Dendritic cell treated with granulocyte-macrophage colony-stimulating factor and Interleukin-4, amounts not matched to agents 40 ng/mL and 50 ng/mL, for 4 days (primary cell): ENCODE measurements around the gene PRELID1.
"Not testable (repeated sequence)": the region's sequence is repeated elsewhere in the genome, so short reads cannot be mapped to it uniquely, and the experiment has no call there.

ENCODE experiments used
- H3K27ac Mint-ChIP-seq: one replicate; pipeline ENCODE4 v1.8.0; 2022; ENCODE audit warnings: mild to moderate bottlenecking, mixed read lengths
- H3K27me3 Mint-ChIP-seq: one replicate; pipeline ENCODE4 v1.8.0; 2022; ENCODE audit warnings: mild to moderate bottlenecking, mixed read lengths
- H3K36me3 Mint-ChIP-seq: one replicate; pipeline ENCODE4 v1.8.0; 2022; ENCODE audit warnings: low read depth, mixed read lengths
- H3K4me1 Mint-ChIP-seq: one replicate; pipeline ENCODE4 v1.8.0; 2022; ENCODE audit warnings: low read depth, mixed read lengths
- H3K4me3 Mint-ChIP-seq: one replicate; pipeline ENCODE4 v1.8.0; 2022; ENCODE audit warnings: mild to moderate bottlenecking, moderate library complexity, mixed read lengths
- H3K9me3 Mint-ChIP-seq: one replicate; pipeline ENCODE4 v1.8.0; 2022; ENCODE audit warnings: mixed read lengths
- intact Hi-C: fragments of 100-400 bp; cut with micrococcal nuclease; formaldehyde crosslinking; loops from one replicate; pipeline ENCODE4 v1.15.0; 2022

PRELID1 gene

DNA sequence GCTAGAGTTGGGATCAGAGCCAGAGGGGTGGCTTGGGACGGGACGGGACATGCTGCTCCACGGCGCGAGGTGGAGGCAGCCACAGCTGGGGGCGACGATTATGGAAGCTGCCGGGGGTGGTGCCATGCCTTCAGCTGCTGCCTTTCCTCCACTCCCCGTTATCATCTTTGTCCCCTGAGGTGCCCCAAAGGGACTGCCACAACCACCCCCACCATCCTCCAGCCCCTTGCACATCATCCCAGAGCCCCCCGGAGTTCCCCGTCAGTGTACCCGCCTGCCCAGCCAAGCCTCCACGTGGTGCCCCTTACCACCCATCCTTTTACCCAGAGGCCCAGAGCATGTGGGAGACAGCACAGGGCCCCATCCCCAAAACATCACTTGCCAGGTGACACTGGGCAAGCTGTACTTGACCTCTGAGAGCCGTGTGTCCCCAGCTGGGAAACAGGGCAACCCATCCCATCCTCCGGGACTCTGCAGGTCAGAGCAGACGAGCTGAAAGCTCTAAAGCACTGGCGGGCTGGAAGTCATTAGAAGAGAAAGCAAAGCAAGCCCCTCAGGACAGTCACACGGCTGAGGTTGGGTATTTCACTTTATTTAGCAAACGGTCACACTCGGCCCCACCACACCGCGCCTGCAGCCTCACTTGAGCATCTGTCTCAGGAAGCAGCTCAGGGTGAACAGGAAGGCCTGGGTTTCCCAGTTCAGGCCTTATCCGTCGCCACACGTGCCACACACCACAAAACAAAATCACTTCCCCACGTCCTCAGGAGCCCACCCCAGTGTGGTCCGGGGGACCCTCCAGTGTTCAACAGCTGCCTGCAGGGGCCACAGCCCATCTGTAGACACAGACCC is 27.6 kb downstream of the PRELID1 start:
- Mint-ChIP-seq H3K36me3 (peaks cover 100% of the 10 kb centered on the region), H3K4me1 (peaks cover 34% of the 10 kb centered on the region), H3K27ac (no peak overlapping the region), H3K27me3 (no peaks in the 10 kb centered on the region), H3K4me3 (no peak overlapping the region), H3K9me3 (no peaks in the 10 kb centered on the region)
- intact Hi-C loops = no loop called here

DNA sequence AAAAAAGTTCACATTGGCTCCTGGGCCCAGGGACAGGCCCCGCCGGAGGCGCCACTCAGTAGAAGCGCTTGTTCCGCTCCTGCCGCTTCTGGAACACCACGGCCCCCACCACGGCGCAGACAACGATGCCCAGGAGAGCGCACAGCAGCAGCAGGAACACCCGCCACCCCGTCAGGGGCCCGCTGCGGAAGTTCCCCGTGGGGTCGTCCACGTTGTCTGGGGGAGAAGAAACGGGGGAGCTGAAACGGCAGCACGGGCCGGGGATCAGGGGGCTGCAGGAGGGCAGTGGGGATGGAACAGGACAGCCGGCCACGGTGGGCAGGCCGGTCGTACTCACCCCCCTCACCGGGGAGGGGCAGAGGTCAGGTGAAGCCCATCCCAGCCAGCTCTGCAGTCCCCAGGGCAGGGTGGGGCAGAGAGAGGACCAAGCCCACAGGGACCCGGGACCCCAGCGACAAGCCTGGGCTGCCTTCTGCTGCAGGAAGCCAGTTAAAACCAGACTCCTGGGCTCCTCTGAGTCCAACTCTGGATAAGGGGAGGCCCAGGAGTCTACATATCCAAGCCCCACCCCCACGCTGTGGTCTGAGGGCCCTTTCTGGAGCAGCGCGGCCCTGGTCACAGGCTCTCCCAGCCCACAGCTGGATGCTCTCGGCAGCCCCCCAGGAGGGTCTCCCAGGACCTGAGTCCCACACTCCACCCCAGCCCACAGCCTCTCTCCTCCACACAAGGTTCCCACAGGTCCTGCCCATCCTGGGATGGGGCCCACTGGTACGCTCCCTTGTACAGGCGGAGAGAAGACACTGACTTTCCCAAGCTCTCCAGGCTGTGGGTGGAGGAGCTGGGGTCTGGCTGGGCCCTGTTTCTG is 28.7 kb downstream of the PRELID1 start:
- Mint-ChIP-seq H3K9me3 (no peaks in the 10 kb centered on the region), H3K4me3 (no peak overlapping the region), H3K27ac (no peak overlapping the region), H3K27me3 (no peaks in the 10 kb centered on the region), H3K4me1 (peaks cover 39% of the 10 kb centered on the region), H3K36me3 (peaks cover 100% of the 10 kb centered on the region)
- intact Hi-C loops = no loop called here

DNA sequence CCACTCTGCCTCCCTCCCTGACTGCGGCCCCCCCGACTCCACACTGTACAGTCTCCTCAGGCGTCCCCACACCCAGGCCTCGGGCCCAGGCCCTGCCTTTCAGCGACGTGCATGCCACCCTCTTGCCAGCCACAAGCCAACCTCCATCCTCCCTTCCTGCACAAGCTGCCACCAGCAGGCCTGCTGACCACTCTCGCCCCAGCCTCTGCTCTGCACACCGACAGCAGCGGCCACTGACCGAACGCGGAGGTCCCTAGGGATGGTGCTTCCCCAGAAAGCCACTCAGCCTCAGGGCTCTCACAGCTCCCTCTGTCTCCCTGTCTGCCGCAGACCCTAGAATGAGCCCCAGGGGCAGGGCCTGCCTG is 29.3 kb downstream of the PRELID1 start:
- Mint-ChIP-seq H3K27me3 (no peaks in the 10 kb centered on the region), H3K4me1 (peaks cover 34% of the 10 kb centered on the region), H3K9me3 (no peaks in the 10 kb centered on the region), H3K36me3 (peaks cover 100% of the 10 kb centered on the region), H3K4me3 (no peak overlapping the region), H3K27ac (no peak overlapping the region)
- intact Hi-C loops = no loop called here

DNA sequence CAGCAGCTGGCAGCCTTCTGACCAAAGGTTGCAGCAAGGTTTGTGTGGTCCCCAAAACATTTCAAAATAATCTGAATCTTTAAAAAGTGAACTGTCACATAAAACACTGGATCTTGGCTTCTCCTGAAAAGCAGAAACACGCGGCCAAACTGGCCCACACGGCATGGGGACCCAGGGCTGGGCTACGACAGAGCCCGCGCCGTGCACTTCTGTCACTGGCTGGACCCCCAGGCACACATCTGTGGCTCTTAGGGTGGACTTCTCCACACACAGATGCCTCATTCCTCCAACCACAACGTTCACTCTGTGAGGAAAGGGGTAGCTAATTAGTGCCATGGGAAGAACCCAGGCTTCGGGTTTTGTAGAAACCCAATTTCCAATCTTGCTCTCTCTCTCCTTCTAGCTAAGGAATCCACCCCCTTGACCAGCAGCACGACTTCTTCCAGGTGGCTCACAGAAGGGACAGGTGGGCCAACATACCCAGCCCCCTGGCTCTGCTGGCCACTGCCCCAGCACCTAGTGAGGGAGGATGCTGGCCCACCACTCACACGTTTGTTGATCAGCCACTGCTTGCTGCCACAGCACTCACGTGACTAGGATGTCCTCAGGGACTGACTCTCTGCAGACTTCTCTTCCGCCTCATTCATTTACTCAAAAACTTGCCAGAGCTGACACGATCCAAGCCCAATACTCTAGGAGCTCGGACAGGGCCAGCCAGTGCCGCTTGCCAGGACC is 30.0 kb downstream of the PRELID1 start:
- no peak overlapping the region for H3K27ac Mint-ChIP-seq
- peaks cover 100% of the 10 kb centered on the region for H3K36me3 Mint-ChIP-seq
- H3K4me1 Mint-ChIP-seq = peaks cover 32% of the 10 kb centered on the region
- intact Hi-C loops = no loop called here
- H3K9me3 Mint-ChIP-seq = no peaks in the 10 kb centered on the region
- no peaks in the 10 kb centered on the region for H3K27me3 Mint-ChIP-seq
- H3K4me3 Mint-ChIP-seq = no peak overlapping the region

DNA sequence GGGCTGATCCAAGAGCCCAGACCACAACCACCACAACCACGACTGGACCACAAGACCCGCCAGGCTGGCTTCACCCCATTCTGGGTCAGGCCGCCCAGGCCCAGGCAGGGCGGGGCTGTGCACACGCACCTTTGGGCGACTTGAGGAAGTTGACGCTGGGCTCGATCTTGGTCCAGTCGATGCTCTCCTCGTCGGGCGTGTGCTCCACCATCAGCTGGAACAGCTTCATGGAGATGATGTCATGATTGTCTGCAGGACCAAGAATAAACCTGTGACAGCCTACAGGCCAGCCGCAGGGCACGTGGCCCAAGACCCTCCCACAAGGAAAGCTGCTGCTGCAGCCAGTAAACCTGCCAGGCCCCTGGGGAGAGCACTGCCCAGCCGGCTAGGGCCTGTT is 30.6 kb downstream of the PRELID1 start:
- intact Hi-C loops = no loop called here
- no peaks in the 10 kb centered on the region for H3K9me3 Mint-ChIP-seq
- H3K27me3 Mint-ChIP-seq = no peaks in the 10 kb centered on the region
- H3K4me3 Mint-ChIP-seq = no peak overlapping the region
- H3K36me3 Mint-ChIP-seq = peaks cover 100% of the 10 kb centered on the region
- no peak overlapping the region for H3K27ac Mint-ChIP-seq
- peaks cover 32% of the 10 kb centered on the region for H3K4me1 Mint-ChIP-seq

DNA sequence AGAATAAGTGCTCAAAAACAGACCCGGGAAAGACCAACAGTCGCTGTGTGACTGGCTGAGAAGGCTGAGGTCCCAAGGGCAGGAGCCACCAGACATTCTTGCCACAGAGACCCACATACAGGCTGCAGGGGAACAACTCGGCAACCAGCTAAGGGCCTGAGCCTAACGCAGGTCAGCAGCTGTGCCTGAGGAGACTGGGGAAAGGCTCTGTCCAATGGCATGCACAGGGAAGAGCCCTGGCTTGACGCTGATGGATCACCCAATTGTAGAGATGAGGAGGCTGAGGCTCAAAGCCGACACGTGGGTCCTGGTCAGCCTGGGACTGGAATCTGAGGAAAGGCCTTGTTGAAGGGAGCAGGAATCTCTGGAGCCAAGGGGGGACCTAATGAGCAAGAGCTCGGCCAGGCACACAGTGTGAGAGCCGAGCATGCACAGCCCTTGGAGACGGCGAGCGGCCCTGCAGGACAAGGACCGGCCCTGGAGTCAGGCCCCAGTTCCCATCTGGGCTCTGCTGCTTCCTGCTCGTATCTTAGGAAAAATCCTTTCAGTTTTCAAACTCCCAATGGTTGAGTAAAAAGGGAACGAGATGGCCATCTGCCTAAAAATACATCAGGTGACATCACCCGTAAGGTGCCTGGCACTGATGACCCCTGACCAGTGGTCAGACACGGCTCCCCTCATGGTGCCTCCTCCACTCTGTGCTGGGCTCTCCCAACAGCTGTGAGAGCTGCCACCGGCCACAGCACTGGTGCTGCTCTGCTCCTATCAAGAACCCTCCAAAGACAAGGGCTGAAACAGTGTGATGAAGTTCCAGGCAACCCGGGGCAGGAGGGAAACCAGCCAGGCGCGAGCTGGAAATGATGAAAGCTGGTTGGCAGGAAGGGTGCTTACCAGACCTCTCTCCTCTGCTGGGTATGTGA is 31.4 kb downstream of the PRELID1 start:
- Mint-ChIP-seq H3K9me3 (no peaks in the 10 kb centered on the region), H3K27ac (no peak overlapping the region), H3K4me1 (peaks cover 32% of the 10 kb centered on the region), H3K27me3 (no peaks in the 10 kb centered on the region), H3K4me3 (no peak overlapping the region), H3K36me3 (peaks cover 100% of the 10 kb centered on the region)
- intact Hi-C loops = no loop called here

DNA sequence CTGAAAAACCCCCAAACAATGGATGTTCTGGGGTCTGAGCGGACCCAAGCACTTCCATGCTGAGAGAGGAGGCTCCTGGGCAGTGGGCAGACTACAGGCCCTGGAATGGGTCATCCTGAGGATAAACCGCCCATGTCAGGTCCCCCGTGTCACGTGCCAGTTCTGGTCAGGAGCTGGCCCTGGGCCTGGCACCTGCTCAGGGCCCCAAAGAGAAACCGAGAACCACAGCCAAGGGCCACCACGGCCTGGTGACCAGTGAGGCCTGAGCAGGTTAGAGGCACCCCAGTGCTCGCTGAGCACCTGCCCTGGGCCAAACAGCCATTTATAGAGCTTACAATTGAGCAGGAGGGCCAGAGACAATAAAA is 32.1 kb downstream of the PRELID1 start:
- peaks cover 96% of the 10 kb centered on the region for H3K36me3 Mint-ChIP-seq
- intact Hi-C loops = no loop called here
- H3K27ac Mint-ChIP-seq = no peak overlapping the region

DNA sequence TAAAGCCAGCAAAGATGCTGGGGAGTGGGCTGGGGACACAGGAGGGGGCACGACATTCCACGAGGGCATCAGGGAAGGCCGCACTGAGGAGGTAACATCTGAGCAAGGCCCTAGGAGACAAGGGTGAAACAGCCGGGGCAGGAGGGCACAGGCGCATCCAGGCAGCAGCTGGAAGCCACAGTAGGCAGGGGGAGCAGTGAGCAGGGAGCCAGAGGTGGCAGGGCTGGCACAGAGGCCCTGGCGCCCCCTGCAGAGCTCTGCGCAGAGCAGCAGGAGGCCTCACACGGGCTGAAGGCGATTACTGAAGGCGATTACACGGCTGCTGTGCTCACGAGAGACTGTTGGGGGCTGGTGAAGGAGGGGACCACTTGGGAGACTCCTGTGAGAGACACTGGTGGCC is 32.5 kb downstream of the PRELID1 start:
- peaks cover 95% of the 10 kb centered on the region for H3K36me3 Mint-ChIP-seq
- no peak overlapping the region for H3K27ac Mint-ChIP-seq
- H3K4me3 Mint-ChIP-seq = no peak overlapping the region
- intact Hi-C loops = no loop called here
- H3K9me3 Mint-ChIP-seq = no peaks in the 10 kb centered on the region
- no peaks in the 10 kb centered on the region for H3K27me3 Mint-ChIP-seq
- H3K4me1 Mint-ChIP-seq = peaks cover 32% of the 10 kb centered on the region

More for the DNA sequence above, 32.1 kb downstream of the PRELID1 start:
- peaks cover 32% of the 10 kb centered on the region for H3K4me1 Mint-ChIP-seq
- H3K27me3 Mint-ChIP-seq = no peaks in the 10 kb centered on the region
- no peak overlapping the region for H3K4me3 Mint-ChIP-seq
- no peaks in the 10 kb centered on the region for H3K9me3 Mint-ChIP-seq

DNA sequence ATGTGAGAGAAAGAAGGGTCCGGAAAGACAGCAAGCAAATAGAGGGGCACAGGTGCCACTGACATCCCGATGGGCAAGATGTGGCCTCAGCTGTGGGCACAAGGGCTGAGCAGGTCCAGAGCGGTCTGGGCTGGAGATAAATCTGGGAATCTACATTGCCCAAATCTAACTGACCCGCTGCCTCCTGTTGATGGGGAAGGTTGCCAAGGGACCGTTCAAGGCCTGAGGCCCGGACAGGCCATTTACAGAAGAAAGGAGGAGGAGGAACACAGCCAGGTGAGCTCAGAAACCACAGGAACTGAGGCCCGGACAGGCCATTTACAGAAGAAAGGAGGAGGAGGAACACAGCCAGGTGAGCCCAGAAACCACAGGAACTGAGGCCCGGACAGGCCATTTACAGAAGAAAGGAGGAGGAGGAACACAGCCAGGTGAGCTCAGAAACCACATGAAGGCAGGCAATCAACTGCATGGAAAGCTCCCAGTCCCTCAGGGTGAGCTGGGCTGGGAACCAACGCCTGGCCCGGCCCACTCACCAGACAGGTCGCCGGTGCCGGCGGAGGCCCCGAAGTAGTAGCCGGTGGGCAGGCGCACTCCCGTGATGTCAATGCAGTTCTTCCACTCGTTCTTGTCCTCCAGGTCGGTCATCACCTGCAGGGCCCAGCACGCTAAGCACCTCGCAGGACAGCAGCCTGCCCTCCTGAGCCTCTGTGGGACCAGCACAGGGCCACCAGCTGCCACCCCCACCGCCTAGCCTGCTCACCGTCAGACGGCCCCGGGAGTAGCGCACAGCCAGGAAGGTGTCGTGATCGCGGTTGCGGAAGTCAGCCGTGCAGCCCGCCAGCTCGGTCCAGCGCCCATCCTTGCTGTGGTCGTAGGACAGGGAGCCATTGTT is 33.2 kb downstream of the PRELID1 start:
- H3K4me3 Mint-ChIP-seq = no peak overlapping the region
- H3K4me1 Mint-ChIP-seq = peaks cover 34% of the 10 kb centered on the region
- no peaks in the 10 kb centered on the region for H3K27me3 Mint-ChIP-seq
- intact Hi-C loops = no loop called here
- no peaks in the 10 kb centered on the region for H3K9me3 Mint-ChIP-seq
- H3K36me3 Mint-ChIP-seq = peaks cover 95% of the 10 kb centered on the region
- no peak overlapping the region for H3K27ac Mint-ChIP-seq

DNA sequence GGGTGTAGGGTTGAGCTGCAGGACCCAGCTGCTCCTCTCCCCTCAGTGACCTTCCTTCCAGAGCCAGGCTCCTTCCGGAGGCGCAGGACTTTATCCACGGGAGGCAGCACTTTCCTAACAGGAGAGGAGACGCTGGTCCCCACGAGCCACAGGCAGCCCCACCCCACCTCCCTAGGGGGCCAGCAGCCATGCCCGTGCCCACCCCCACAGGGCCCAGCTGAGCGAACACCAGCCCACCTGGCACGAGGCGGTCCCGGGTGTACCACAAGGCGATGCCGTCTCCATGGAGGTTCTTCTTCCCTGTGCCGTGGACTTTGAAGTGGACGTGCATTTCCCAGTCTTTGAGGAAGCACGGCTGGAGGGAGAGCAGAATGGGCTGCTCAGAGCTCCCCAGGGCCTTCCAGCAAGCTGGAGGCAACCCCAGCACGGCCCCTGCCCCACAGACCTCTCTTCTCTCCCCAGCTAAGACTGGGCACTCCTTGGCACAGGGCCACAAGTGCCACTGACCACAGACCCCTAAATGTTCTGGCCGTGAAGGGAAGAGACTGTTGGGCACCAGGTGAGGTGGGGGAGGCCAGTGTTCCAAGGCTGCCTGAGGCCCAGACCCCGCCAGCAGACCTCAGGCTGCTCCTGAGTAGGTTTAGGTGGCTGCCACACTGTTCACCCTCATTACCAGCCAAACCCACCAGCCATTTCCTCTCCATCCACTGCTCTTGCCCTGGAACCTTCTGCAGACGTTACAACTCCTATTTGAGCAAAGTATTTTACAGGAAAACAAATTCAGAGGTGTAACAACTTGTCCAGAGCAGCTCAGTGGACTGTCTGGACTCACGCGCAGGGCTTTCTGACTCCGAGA is 34.9 kb downstream of the PRELID1 start:
- Mint-ChIP-seq H3K27ac (no peak overlapping the region), H3K27me3 (no peaks in the 10 kb centered on the region), H3K4me3 (no peak overlapping the region), H3K9me3 (no peaks in the 10 kb centered on the region), H3K36me3 (peaks cover 91% of the 10 kb centered on the region), H3K4me1 (peaks cover 26% of the 10 kb centered on the region)
- intact Hi-C loops = no loop called here

DNA sequence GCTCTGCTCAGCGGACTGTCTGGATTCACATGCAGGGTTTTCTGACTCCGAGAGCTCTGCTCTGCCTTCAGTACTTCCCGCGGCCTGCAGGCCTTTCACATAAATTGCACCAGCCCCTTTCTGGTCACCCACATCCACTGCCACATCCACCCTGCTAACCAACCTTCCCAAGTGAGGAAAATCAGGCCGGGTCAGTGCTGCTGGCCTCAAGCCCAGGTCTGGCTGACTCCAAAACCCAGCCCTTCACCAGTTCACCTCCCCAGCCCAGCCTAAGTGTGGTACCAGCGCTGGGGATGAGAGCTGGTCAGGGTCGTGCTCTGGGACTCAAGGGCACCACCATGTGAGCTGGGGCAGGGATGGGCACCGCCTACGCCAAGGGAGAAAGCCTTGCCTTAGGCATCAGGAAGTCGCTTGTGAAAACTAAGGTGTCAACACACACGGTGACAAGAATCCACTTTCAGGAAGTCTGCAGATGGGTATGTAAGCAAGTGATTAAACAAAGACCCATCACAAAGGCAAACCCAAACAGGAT is 35.6 kb downstream of the PRELID1 start:
- H3K36me3 Mint-ChIP-seq = peaks cover 89% of the 10 kb centered on the region
- intact Hi-C loops = no loop called here
- H3K9me3 Mint-ChIP-seq = no peaks in the 10 kb centered on the region
- no peak overlapping the region for H3K4me3 Mint-ChIP-seq
- H3K27me3 Mint-ChIP-seq = no peaks in the 10 kb centered on the region
- no peak overlapping the region for H3K27ac Mint-ChIP-seq
- peaks cover 23% of the 10 kb centered on the region for H3K4me1 Mint-ChIP-seq

DNA sequence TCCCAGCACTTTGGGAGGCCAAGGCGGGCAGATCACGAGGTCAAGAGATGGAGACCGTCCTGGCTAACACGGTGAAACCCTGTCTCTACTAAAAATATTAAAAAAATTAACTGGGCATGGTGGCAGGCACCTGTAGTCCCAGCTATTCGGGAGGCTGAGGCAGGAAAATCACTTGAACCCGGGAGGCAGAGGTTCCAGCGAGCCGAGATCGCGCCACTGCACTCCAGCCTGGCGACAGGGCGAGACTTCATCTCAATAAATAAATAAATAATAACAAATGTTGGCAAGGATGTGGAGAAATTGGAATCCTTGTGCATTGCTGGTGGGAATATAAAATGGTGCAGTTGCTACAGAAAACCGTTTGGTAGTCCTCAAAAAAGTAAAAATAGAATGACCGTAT is 39.4 kb downstream of the PRELID1 start:
- H3K9me3 Mint-ChIP-seq, H3K27me3 Mint-ChIP-seq, H3K27ac Mint-ChIP-seq, intact Hi-C loops, H3K4me3 Mint-ChIP-seq: not testable (repeated sequence)
- H3K4me1 Mint-ChIP-seq = peaks cover 21% of the 10 kb centered on the region
- peaks cover 85% of the 10 kb centered on the region for H3K36me3 Mint-ChIP-seq
